Stomach (tissue), 4 donors: ENCODE data around the gene PLCB1.

Experiments
- POLR2A ChIP-seq, 4 donors: fragments of 450-650 bp; IDR thresholded peaks; one replicate each; pipeline ENCODE4 v1.6.1; 2016; ENCODE audit warnings: antibody characterized with exemption in 4 of 4, control low read depth in 2 of 4, mild to moderate bottlenecking in 1 of 4, moderate library complexity in 1 of 4
- POLR2AphosphoS5 ChIP-seq, 3 donors: sonication (generic); formaldehyde crosslinking; IDR thresholded peaks; one replicate each; pipeline ENCODE4 v1.6.1; 2016; ENCODE audit warnings: antibody characterized with exemption in 3 of 3
- TF ChIP-seq, protein P1 (sequence below), 7 experiments: fragments of 450-650 bp in 4 of 7; fragments of 200-600 bp in 3 of 7; sonication (generic) in 3 of 7; IDR thresholded peaks; one replicate each; pipeline ENCODE4 v1.5.1; 2016 to 2019; ENCODE audit warnings: antibody characterized with exemption in 7 of 7, control low read depth in 2 of 7, mild to moderate bottlenecking in 1 of 7

DNA sequence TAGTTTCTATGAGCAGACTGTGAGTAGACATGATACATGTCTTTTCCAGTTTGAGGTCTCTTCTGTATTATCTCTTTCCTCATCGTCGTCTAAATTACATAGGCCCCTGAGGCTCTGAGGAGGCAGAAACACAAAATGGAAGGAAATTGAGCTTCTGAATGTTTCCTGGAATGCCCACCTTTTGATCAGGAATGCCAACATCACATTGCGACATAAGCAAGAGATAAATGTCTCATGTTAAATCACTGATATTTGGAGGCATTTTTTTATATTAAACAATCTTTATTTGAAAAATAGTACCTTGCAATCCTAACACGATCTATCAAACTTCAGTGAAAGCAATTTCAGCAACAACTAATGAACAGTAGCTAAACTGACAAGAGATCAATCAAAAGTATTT, 802.3 kb downstream of the PLCB1 start:
- TF ChIP-seq, protein P1, sequence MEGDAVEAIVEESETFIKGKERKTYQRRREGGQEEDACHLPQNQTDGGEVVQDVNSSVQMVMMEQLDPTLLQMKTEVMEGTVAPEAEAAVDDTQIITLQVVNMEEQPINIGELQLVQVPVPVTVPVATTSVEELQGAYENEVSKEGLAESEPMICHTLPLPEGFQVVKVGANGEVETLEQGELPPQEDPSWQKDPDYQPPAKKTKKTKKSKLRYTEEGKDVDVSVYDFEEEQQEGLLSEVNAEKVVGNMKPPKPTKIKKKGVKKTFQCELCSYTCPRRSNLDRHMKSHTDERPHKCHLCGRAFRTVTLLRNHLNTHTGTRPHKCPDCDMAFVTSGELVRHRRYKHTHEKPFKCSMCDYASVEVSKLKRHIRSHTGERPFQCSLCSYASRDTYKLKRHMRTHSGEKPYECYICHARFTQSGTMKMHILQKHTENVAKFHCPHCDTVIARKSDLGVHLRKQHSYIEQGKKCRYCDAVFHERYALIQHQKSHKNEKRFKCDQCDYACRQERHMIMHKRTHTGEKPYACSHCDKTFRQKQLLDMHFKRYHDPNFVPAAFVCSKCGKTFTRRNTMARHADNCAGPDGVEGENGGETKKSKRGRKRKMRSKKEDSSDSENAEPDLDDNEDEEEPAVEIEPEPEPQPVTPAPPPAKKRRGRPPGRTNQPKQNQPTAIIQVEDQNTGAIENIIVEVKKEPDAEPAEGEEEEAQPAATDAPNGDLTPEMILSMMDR (IDR thresholded peaks at IDR 0.05), result no peak
- TF ChIP-seq POLR2A (IDR thresholded peaks at IDR 0.05) (no peak), POLR2AphosphoS5 (IDR thresholded peaks at IDR 0.05) (no peak)
